GM19438 (cell line): Measurements from ENCODE around the gene C6orf15.

Source experiments
- ATAC-seq: cut with Tn5 transposase; IDR thresholded peaks from one replicate; pipeline ENCODE4 v1.9.1; 2021; ENCODE audit warnings: low read depth; ENCODE audit not compliant: unreplicated experiment

The C6orf15 gene

DNA sequence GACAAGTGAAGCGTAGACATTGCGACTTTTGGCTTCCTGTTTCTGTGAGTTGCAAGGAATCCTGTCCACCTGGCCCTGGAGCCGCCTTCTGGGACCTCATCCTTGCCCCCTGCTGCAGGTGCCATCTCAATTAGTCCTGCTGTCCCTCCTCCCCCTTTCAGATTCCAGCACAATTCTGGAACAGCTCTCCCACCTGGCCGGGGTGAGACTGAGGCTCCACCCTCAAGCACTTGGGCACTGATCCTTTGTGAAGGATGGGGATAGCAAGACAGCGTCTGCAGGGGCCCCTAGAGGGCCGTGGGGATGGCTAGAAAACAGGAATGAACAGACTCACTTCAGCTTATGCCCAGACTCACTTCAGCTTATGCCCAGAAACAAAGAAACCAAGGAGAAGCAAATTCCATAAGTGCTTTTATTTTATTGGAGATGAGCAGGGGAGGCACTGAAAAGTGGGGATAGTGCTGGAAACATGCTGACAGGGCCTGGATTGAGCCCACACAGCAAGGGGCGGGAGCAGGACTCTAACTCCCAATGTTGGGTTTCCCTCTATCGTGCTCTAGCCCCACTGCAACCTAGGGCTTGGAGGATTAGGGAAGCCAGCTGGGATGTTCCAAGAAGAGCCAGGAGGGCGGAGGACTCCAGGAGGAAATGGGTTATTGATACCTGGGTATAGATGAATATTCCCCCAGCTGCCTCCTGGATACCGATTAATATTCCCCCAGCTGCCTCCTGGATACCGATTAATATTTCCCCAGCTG, 1.4 kb downstream of the C6orf15 start:
- no peak for ATAC-seq

- no peak for ATAC-seq
Measured at GRCh38 chr6:31107052-31107451, 5.3 kb downstream of the C6orf15 start.

GRCh38 chr6:31103136-31103535, 9.2 kb downstream of the C6orf15 start:
- ATAC-seq: no peak

DNA sequence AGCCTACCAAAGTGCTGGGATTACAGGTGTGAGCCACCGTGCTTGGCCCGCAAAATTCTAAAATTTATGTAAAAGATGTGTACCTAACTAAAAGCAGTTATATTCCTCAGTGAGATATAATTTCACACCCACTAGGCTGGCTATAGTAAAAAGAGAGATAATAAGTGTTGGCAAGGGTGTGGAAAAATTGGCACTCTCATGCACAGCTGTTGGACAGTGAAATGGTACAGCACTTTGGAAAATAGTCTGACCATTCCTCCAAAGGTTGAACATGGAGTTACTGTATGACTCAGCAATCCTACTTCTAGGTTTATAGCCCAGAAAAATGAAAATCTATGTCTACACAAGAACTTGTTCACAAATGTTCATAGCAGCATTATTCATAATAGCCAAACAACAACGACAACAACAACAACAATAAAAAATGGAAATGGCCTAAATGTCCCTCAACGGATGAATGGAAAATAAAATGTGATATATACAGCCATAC, 13.9 kb downstream of the C6orf15 start:
- ATAC-seq: no peak

- ATAC-seq: no peak
Measured at GRCh38 chr6:31096656-31097055, 15.7 kb downstream of the C6orf15 start.

DNA sequence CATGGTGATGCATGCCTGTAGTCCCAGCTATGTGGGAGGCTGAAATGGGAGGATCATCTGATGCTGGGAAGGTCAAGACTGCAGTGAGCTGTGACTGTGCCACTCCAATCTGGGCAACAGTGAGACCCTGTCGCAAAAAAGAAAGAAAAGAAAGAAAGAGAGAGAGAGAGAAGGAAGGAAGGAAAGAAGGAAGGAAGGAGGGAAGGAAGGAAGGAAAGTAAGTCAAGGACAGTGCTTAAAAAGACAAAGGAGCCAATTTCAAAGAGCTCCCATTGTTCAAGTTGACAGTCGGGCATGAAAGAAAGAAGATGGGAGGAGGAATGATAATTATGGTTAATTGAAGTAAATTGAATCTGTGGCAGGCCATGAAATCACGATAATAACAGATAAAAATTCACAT, 16.2 kb downstream of the C6orf15 start:
- ATAC-seq: no peak

DNA sequence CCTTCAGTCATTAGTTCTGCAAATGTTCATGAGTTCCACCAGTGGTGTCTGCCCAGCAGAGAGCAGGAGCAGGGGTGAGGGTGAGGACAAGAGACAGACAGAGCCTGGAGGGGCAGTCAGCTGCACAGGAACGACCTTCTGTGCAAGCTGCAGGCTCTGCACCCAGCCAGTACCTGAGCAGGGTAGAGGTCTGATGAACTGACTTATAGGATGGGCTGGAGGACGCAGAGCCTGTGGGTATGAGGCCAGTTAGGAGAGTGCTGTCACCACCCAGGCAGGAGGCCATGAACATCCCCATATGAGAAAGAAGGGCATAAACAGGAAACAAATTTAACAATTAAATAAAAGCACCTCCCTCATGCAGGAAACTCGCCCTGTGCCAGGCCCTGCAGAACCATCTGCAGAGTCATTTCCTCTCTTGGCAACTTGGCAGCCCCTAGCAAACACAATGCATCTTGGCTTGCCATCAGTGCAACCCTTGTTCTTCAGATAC, 17.9 kb downstream of the C6orf15 start:
- ATAC-seq: no peak

- ATAC-seq: no peak
Measured at GRCh38 chr6:31092769-31093505, 19.4 kb downstream of the C6orf15 start.

DNA sequence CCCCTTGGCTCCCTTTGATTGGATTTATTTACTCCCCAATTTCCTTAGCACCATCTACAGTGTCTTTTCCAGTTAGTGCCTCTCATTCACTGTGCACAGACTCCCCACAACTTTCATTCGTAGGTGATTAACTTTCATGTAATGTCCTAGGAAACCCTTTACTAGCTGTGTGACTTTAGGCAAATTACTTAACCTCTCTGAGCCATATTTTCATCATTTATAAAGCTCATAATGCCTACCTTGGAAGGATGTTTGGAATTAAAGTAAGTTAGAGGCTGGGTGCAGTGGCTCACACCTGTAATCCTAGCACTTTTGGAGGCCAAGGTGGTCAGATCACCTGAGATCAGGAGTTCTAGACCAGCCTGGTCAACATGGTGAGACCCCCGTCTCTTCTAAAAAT, 20.1 kb downstream of the C6orf15 start:
- no peak for ATAC-seq

GRCh38 chr6:31091680-31092079, 20.7 kb downstream of the C6orf15 start:
- ATAC-seq: no peak

DNA sequence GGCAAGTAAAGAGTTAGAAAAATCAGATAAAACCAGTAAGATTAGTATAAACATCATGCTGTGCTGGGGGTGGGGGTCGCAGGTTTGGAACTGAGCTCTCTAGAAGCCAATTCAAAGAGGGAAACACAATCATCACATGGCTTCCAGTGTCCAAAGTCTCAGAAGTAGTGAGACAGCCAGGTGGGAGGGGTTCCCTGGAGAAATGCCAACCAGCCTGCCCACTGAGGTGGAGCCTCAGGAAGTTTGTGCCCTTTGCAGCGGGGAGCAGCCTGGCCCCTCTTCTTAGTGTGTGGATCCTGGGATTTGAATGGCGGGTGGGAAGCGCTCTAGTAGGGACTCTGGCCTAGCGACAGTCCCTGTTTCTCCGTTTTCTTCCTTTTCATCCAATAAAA, 21.4 kb downstream of the C6orf15 start:
- no peak for ATAC-seq

DNA sequence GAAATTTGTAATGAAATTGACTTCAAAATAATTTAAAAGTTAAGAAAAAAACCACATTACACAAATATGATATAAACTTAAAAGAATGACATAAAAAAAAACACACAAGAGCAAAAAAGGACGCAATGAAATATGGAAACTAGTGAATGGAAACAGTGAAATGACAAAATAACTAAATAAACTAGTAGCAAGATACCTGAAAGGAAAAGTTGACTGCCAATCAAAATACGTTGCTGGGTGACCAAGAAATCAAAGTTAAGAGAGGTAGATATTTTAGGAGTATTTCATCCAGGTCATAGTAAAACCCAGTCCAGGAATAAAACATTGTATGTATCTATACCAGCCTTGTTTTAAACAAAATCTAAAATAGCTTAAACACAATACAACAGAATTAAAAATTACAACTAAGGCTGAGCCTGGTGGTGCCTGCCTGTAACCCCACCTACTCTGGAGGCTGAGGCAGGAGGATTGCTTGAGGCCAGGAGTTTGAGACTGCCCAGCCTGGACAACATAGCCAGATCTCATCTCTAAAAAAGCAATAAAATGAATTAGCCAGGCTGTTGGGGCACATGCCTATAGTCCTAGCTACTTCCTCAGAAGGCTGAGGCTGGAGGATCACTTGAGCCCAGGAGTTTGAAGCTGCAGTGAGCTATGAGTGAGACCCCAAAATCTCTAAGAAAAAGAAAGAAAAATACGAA, 22.0 kb downstream of the C6orf15 start:
- ATAC-seq: no peak

DNA sequence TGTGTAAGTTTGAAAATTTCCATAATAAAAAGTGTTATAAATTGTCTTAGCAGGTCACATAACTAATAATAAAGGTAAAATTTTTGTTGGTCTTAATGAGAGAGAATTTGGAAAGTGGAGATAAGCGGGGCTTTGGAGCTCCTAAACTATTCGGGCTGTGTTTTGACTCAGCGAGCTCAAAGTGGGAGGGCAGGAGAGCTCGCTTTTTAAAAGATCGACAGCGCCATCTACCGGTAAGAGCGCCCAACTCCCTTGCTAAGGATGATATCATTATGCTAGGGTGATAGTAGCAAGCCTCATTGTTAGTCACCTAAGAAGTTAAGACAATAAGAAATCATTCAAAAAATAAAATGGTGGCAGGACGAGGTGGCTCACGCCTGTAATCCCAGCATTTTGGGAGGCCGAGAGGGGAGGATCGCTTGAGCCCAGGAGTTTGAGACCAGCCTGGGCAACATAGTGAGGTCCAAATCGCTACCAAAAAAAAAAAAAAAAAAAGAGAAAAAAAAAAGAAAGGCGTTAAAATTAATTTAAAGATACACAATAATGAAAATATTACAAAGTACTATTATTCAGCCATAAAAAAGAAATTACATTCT, 24.8 kb downstream of the C6orf15 start:
- ATAC-seq: no peak

GRCh38 chr6:31086788-31087440, 25.5 kb downstream of the C6orf15 start:
- ATAC-seq: no peak

DNA sequence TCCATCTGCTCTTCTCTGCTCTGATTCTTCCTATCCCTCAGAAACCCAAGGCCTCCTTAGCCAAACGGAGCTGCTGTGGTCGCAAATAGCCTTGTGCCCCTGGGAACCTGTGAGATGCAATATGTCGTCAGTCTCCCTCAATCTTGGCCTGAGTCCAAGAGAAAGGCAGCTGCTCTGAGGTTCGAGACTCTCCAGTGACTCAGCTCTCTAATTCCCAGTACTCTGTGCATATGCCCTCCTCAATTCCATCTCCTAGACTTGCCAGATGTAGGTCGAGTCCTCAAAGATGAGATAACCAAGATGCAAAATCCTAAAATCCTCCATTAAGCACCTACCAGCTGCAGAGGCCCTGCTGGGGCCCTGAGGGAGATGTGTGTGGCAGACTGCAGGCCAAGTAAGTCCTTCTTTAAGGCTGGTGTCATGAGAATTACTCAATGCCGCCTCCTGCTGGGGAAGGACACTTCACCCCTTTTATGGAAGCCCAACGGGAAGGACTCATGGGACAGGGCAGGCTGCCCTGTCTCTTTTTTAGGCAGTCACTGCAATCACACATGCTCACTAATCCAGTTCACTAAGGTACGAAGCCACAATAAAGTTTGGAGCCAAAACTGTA, 28.5 kb downstream of the C6orf15 start:
- ATAC-seq: no peak

DNA sequence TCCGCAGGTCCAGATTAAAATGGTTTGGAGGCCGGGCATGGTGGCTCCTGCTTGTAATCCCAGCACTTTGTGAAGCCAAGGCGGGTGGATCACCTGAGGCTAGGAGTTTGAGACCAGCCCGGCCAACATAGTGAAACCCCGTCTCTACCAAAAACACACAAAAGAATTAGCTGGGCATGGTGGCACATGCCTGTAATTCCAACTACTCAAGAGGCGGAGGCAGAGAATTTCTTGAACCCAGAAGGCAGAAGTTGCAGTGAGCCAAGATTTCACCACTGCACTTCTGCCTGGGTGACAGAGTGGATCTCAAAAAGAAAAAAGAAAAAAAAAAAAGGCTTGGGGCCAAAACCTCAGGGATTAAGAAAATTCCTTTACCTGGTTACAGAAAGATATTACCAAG, 30.5 kb downstream of the C6orf15 start:
- no peak for ATAC-seq

DNA sequence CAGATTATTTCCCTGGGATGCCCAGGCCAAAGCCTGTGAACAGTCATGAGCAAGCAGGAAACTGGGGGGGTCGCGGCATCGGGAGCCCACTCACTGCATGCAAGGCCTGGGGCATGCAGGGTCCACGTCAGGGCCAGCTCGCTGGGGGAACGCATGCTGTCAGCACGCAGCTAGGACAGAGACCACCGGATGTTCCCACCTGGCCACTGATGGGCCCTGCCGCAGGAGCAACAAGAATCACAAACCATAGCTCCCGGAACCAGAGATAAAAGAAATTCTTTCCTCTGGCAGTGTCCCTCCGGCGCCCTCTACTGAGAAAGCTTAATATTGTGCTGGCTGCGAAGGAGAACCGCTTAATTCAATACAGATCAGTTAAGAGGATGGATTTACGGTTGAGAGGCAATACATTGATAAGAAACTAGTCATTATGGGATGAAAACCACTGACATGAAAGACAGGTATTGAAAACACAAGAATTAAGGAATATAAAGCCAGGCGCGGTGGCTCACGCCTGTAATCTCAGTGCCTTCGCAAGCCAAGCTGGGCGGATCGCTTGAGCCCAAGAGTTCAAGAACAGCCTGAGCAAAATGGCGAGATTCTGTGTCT, 32.6 kb downstream of the C6orf15 start:
- no peak for ATAC-seq

GRCh38 chr6:31076611-31077010, 35.8 kb downstream of the C6orf15 start:
- ATAC-seq: no peak

GRCh38 chr6:31075528-31075927, 36.8 kb downstream of the C6orf15 start:
- no peak for ATAC-seq

- no peak for ATAC-seq
Measured at GRCh38 chr6:31074401-31074800, 38.0 kb downstream of the C6orf15 start.
